HEK293 (cell line): ENCODE results near the gene IQCH.

Experiments
- AEBP2 ChIP-seq: fragments of 450-650 bp; formaldehyde crosslinking; IDR thresholded peaks from 2 replicates; pipeline ENCODE4 v1.5.1; 2016; ENCODE audit warnings: missing biosample characterization, missing genetic modification characterization, borderline replicate concordance
- FEZF1 ChIP-seq: fragments of 450-650 bp; formaldehyde crosslinking; IDR thresholded peaks from 2 replicates; pipeline ENCODE4 v1.5.1; 2016; ENCODE audit warnings: missing biosample characterization, missing genetic modification characterization
- OSR2 ChIP-seq: fragments of 450-650 bp; formaldehyde crosslinking; IDR thresholded peaks from 2 replicates; pipeline ENCODE4 v1.5.1; 2016; ENCODE audit warnings: missing biosample characterization, missing genetic modification characterization
- PRDM6 ChIP-seq: fragments of 450-650 bp; formaldehyde crosslinking; IDR thresholded peaks from 2 replicates; pipeline ENCODE4 v1.5.1; 2017; ENCODE audit warnings: missing biosample characterization, missing genetic modification characterization
- SCRT1 ChIP-seq: fragments of 450-650 bp; formaldehyde crosslinking; IDR thresholded peaks from 2 replicates; pipeline ENCODE4 v1.5.1; 2016; ENCODE audit warnings: missing biosample characterization, missing genetic modification characterization, borderline replicate concordance
- SP2 ChIP-seq: fragments of 450-650 bp; formaldehyde crosslinking; IDR thresholded peaks from 2 replicates; pipeline ENCODE4 v1.5.1; 2016; ENCODE audit warnings: missing biosample characterization, missing genetic modification characterization
- SP7 ChIP-seq: fragments of 450-650 bp; formaldehyde crosslinking; IDR thresholded peaks from 2 replicates; pipeline ENCODE4 v1.5.1; 2016; ENCODE audit warnings: missing biosample characterization, missing genetic modification characterization
- WT1 ChIP-seq: fragments of 450-650 bp; formaldehyde crosslinking; IDR thresholded peaks from 2 replicates; pipeline ENCODE4 v1.5.1; 2016; ENCODE audit warnings: missing biosample characterization, missing genetic modification characterization
- ZBTB1 ChIP-seq: fragments of 450-650 bp; formaldehyde crosslinking; IDR thresholded peaks from 2 replicates; pipeline ENCODE4 v1.5.1; 2016; ENCODE audit warnings: missing biosample characterization, missing genetic modification characterization
- ZBTB17 ChIP-seq: fragments of 450-650 bp; formaldehyde crosslinking; IDR thresholded peaks from 2 replicates; pipeline ENCODE4 v1.5.1; 2016; ENCODE audit warnings: missing biosample characterization, missing genetic modification characterization
- ZBTB7A ChIP-seq: fragments of 450-650 bp; formaldehyde crosslinking; IDR thresholded peaks from 2 replicates; pipeline ENCODE4 v1.5.1; 2016; ENCODE audit warnings: low read depth, missing biosample characterization, missing genetic modification characterization
- ZEB2 ChIP-seq: fragments of 450-650 bp; formaldehyde crosslinking; IDR thresholded peaks from 2 replicates; pipeline ENCODE4 v1.5.1; 2016; ENCODE audit warnings: missing biosample characterization, missing genetic modification characterization
- ZNF112 ChIP-seq: fragments of 450-650 bp; formaldehyde crosslinking; IDR thresholded peaks from 2 replicates; pipeline ENCODE4 v1.5.0; 2017; ENCODE audit warnings: missing biosample characterization, missing genetic modification characterization
- ZNF146 ChIP-seq: fragments of 450-650 bp; formaldehyde crosslinking; IDR thresholded peaks from 2 replicates; pipeline ENCODE4 v1.5.1; 2016; ENCODE audit warnings: missing biosample characterization, missing genetic modification characterization
- ZNF2 ChIP-seq: fragments of 450-650 bp; formaldehyde crosslinking; IDR thresholded peaks from 2 replicates; pipeline ENCODE4 v1.5.1; 2016; ENCODE audit warnings: missing biosample characterization, missing genetic modification characterization
- ZNF302 ChIP-seq: fragments of 450-650 bp; formaldehyde crosslinking; IDR thresholded peaks from 2 replicates; pipeline ENCODE4 v1.5.1; 2016; ENCODE audit warnings: missing biosample characterization, missing genetic modification characterization, low read depth
- ZNF354C ChIP-seq: fragments of 450-650 bp; formaldehyde crosslinking; IDR thresholded peaks from 2 replicates; pipeline ENCODE4 v1.5.1; 2016; ENCODE audit warnings: missing biosample characterization, missing genetic modification characterization, low read depth, borderline replicate concordance
- ZNF530 ChIP-seq: fragments of 450-650 bp; formaldehyde crosslinking; IDR thresholded peaks from 2 replicates; pipeline ENCODE4 v1.5.1; 2016; ENCODE audit warnings: low read depth, missing biosample characterization, missing genetic modification characterization
- ZNF558 ChIP-seq: fragments of 450-650 bp; formaldehyde crosslinking; IDR thresholded peaks from 2 replicates; pipeline ENCODE4 v1.5.1; 2016; ENCODE audit warnings: missing biosample characterization, missing genetic modification characterization
- ZNF580 ChIP-seq: fragments of 450-650 bp; formaldehyde crosslinking; IDR thresholded peaks from 2 replicates; pipeline ENCODE4 v1.5.1; 2016; ENCODE audit warnings: missing biosample characterization, missing genetic modification characterization
- ZNF585B ChIP-seq: fragments of 450-650 bp; formaldehyde crosslinking; IDR thresholded peaks from 2 replicates; pipeline ENCODE4 v1.5.1; 2016; ENCODE audit warnings: missing biosample characterization, missing genetic modification characterization
- ZNF629 ChIP-seq: fragments of 450-650 bp; formaldehyde crosslinking; IDR thresholded peaks from 2 replicates; pipeline ENCODE4 v1.5.1; 2017; ENCODE audit warnings: missing biosample characterization, missing genetic modification characterization
- ZNF692 ChIP-seq: fragments of 450-650 bp; formaldehyde crosslinking; IDR thresholded peaks from 2 replicates; pipeline ENCODE4 v1.5.1; 2016; ENCODE audit warnings: missing biosample characterization, missing genetic modification characterization
- ZNF768 ChIP-seq: fragments of 450-650 bp; formaldehyde crosslinking; IDR thresholded peaks from 2 replicates; pipeline ENCODE4 v1.5.1; 2018; ENCODE audit warnings: missing biosample characterization, mild to moderate bottlenecking, missing genetic modification characterization
- TF ChIP-seq, protein P1 (sequence below): fragments of 450-650 bp; formaldehyde crosslinking; IDR thresholded peaks from 2 replicates; pipeline ENCODE4 v1.5.1; 2016; ENCODE audit warnings: missing biosample characterization, missing genetic modification characterization
- TF ChIP-seq, protein P2 (sequence below): fragments of 450-650 bp; formaldehyde crosslinking; IDR thresholded peaks from 2 replicates; pipeline ENCODE4 v1.5.1; 2017; ENCODE audit warnings: missing biosample characterization, missing genetic modification characterization
- TF ChIP-seq, protein P3 (sequence below): fragments of 450-650 bp; formaldehyde crosslinking; IDR thresholded peaks from 2 replicates; pipeline ENCODE4 v1.5.1; 2016; ENCODE audit warnings: missing biosample characterization, missing genetic modification characterization, borderline replicate concordance

The IQCH gene

GRCh38 chr15:67512140-67512539, 257.6 kb downstream of the IQCH start (continued):
- TF ChIP-seq, protein P1, sequence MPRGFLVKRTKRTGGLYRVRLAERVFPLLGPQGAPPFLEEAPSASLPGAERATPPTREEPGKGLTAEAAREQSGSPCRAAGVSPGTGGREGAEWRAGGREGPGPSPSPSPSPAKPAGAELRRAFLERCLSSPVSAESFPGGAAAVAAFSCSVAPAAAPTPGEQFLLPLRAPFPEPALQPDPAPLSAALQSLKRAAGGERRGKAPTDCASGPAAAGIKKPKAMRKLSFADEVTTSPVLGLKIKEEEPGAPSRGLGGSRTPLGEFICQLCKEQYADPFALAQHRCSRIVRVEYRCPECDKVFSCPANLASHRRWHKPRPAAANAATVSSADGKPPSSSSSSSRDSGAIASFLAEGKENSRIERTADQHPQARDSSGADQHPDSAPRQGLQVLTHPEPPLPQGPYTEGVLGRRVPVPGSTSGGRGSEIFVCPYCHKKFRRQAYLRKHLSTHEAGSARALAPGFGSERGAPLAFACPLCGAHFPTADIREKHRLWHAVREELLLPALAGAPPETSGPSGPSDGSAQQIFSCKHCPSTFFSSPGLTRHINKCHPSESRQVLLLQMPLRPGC, result no peak
- TF ChIP-seq ZBTB1 (tag by site-specific recombination) (no peak), SCRT1 (tag by site-specific recombination) (no peak), ZNF354C (tag by site-specific recombination) (no peak), ZNF585B (no peak), ZNF692 (tag by site-specific recombination) (0 out of 2 replicates have a peak, but pooled peaks have one; percentile 26), ZNF530 (tag by site-specific recombination) (no peak), ZNF302 (no peak), ZNF558 (0 out of 2 replicates have a peak, but pooled peaks have one; percentile 11), WT1 (tag by site-specific recombination) (peak; percentile 55; the same call in 1 of the 2 replicates), OSR2 (tag by site-specific recombination) (peak; percentile 96), SP2 (tag by site-specific recombination) (no peak; the same call in 1 of the 2 replicates), ZEB2 (tag by site-specific recombination) (peak; percentile 55; the same call in 1 of the 2 replicates), ZNF580 (tag by site-specific recombination) (no peak), SP7 (tag by site-specific recombination) (0 out of 2 replicates have a peak, but pooled peaks have one; percentile 27), FEZF1 (peak; percentile 65), ZNF629 (tag by site-specific recombination) (peak; percentile 34; the same call in 1 of the 2 replicates), ZNF146 (tag by site-specific recombination) (no peak), PRDM6 (tag by site-specific recombination) (peak; percentile 92), ZBTB7A (tag by site-specific recombination) (no peak), AEBP2 (no peak), ZNF112 (tag by site-specific recombination) (no peak), ZNF768 (tag by site-specific recombination) (peak; percentile 0; the same call in 1 of the 2 replicates), ZNF2 (tag by site-specific recombination) (peak; percentile 19; the same call in 1 of the 2 replicates), ZBTB17 (tag by site-specific recombination) (no peak)
- TF ChIP-seq, protein P2, sequence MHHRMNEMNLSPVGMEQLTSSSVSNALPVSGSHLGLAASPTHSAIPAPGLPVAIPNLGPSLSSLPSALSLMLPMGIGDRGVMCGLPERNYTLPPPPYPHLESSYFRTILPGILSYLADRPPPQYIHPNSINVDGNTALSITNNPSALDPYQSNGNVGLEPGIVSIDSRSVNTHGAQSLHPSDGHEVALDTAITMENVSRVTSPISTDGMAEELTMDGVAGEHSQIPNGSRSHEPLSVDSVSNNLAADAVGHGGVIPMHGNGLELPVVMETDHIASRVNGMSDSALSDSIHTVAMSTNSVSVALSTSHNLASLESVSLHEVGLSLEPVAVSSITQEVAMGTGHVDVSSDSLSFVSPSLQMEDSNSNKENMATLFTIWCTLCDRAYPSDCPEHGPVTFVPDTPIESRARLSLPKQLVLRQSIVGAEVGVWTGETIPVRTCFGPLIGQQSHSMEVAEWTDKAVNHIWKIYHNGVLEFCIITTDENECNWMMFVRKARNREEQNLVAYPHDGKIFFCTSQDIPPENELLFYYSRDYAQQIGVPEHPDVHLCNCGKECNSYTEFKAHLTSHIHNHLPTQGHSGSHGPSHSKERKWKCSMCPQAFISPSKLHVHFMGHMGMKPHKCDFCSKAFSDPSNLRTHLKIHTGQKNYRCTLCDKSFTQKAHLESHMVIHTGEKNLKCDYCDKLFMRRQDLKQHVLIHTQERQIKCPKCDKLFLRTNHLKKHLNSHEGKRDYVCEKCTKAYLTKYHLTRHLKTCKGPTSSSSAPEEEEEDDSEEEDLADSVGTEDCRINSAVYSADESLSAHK (tag by site-specific recombination), result 0 out of 2 replicates have a peak, but pooled peaks have one; percentile 33
- TF ChIP-seq, protein P3, sequence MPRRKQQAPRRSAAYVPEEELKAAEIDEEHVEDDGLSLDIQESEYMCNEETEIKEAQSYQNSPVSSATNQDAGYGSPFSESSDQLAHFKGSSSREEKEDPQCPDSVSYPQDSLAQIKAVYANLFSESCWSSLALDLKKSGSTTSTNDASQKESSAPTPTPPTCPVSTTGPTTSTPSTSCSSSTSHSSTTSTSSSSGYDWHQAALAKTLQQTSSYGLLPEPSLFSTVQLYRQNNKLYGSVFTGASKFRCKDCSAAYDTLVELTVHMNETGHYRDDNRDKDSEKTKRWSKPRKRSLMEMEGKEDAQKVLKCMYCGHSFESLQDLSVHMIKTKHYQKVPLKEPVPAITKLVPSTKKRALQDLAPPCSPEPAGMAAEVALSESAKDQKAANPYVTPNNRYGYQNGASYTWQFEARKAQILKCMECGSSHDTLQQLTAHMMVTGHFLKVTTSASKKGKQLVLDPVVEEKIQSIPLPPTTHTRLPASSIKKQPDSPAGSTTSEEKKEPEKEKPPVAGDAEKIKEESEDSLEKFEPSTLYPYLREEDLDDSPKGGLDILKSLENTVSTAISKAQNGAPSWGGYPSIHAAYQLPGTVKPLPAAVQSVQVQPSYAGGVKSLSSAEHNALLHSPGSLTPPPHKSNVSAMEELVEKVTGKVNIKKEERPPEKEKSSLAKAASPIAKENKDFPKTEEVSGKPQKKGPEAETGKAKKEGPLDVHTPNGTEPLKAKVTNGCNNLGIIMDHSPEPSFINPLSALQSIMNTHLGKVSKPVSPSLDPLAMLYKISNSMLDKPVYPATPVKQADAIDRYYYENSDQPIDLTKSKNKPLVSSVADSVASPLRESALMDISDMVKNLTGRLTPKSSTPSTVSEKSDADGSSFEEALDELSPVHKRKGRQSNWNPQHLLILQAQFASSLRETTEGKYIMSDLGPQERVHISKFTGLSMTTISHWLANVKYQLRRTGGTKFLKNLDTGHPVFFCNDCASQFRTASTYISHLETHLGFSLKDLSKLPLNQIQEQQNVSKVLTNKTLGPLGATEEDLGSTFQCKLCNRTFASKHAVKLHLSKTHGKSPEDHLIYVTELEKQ, result no peak
